HepG2 (cell line): ENCODE measurements around the gene AFF1. TPM values are rescaled to one million over a fixed set of nuclear protein-coding genes. Genes with fewer than 3 reads are reported as not detected.

Source experiments
- ATAC-seq: fragments of 200-7000 bp; cut with Tn5 transposase; 3 replicates; pipeline ENCODE4 v1.9.1; 2020; ENCODE audit warnings: mild to moderate bottlenecking, moderate library complexity
- BruUV-seq: library from RNA; stranded (reverse); fragments of 400-500 nt; replicated peaks from 2 replicates; lab custom pipeline; 2021; lab: Mats Ljungman, UMichigan
- CTCF ChIA-PET: fragments of 300-600 bp; formaldehyde crosslinking; extraction: SDS; loops from one replicate; lab custom pipeline; 2021; ENCODE audit warnings: low total read pairs, inconsistent platforms, low intra/inter-chr PET ratio; lab: Yijun Ruan, JAX
- POLR2A ChIA-PET: fragments of 350-600 bp; sonication (Branson Sonifier 250); formaldehyde crosslinking; loops from one replicate; lab custom pipeline; 2020; ENCODE audit warnings: antibody characterized with exemption, inconsistent platforms; lab: Yijun Ruan, JAX
- DNase-seq: peaks from one replicate; pipeline ENCODE4 v3.0.0-alpha.2; 2015; ENCODE audit warnings: low spot score
- FAIRE-seq: peaks from 3 replicates; lab custom pipeline; 2011; peaks lifted over from hg19 to GRCh38; lab: Jason Lieb, UNC
- H2AFZ ChIP-seq: one replicate; pipeline ENCODE4 v1.6.1; 2011; ENCODE audit warnings: low read length, inconsistent platforms
- H3K27ac ChIP-seq: fragments of 300-600 bp; 3 replicates; pipeline ENCODE4 v1.8.0; 2011; ENCODE audit warnings: mixed run types, mild to moderate bottlenecking, mixed read lengths, low read length, inconsistent platforms; ENCODE audit not compliant: insufficient read depth; ENCODE audit errors: extremely low read length
- H3K27me3 ChIP-seq, 2 experiments: fragments of 200-600 bp in 1 of 2; 2 replicates in 1 of 2; 3 replicates in 1 of 2; pipeline versions ENCODE4 v1.6.0 to v1.8.0; 2011; ENCODE audit warnings: low read length in 2 of 2, mild to moderate bottlenecking in 2 of 2, moderate library complexity in 2 of 2, inconsistent platforms in 1 of 2; ENCODE audit not compliant: insufficient read depth in 2 of 2, control insufficient read depth in 1 of 2
- H3K36me3 ChIP-seq, 2 experiments: fragments of 200-600 bp in 1 of 2; replicated peaks in 1 of 2; 2 replicates in 1 of 2; 3 replicates in 1 of 2; pipeline versions ENCODE4 v1.5.1 to v1.8.0; 2011; ENCODE audit warnings: low read length in 2 of 2, inconsistent platforms in 1 of 2; ENCODE audit not compliant: insufficient read depth in 2 of 2, control insufficient read depth in 1 of 2
- H3K4me1 ChIP-seq: 2 replicates; pipeline ENCODE4 v1.5.1; 2012; ENCODE audit warnings: low read length, inconsistent platforms; ENCODE audit not compliant: insufficient read depth
- H3K4me2 ChIP-seq: 2 replicates; pipeline ENCODE4 v1.6.0; 2011; ENCODE audit warnings: low read depth, low read length, inconsistent platforms
- H3K4me3 ChIP-seq, 3 experiments: fragments of 200-600 bp in 1 of 3; sonication (generic), shearing (Covaris generic) in 1 of 3; replicated peaks in 1 of 3; 2 replicates each; pipeline ENCODE4 v1.5.1; 2011 to 2016; ENCODE audit warnings: low read length in 3 of 3, inconsistent platforms in 2 of 3, low read depth in 2 of 3, mild to moderate bottlenecking in 2 of 3, control low read depth in 1 of 3, mixed read lengths in 1 of 3; ENCODE audit not compliant: insufficient read depth in 1 of 3
- H3K79me2 ChIP-seq: one replicate; pipeline ENCODE4 v1.6.1; 2011; ENCODE audit warnings: low read length, inconsistent platforms; ENCODE audit not compliant: insufficient read depth
- H3K9ac ChIP-seq: 2 replicates; pipeline ENCODE4 v1.6.0; 2011; ENCODE audit warnings: mild to moderate bottlenecking, low read depth, low read length, inconsistent platforms; ENCODE audit not compliant: insufficient read depth
- H3K9me3 ChIP-seq: 2 replicates; pipeline ENCODE4 v1.5.1; 2012; ENCODE audit warnings: mild to moderate bottlenecking, low read length
- H4K20me1 ChIP-seq: 2 replicates; pipeline ENCODE4 v1.6.0; 2011; ENCODE audit warnings: inconsistent platforms, mild to moderate bottlenecking, low read length, moderate library complexity; ENCODE audit not compliant: insufficient read depth
- ARID2 ChIP-seq: sonication (generic); formaldehyde crosslinking; IDR thresholded peaks from 2 replicates; pipeline ENCODE4 v1.8.1; 2022; ENCODE audit warnings: mild to moderate bottlenecking, missing genetic modification reagents, borderline replicate concordance
- BHLHE40 ChIP-seq: IDR thresholded peaks from 2 replicates; pipeline ENCODE4 v1.6.1; 2011; ENCODE audit warnings: low read length, improper control_type of control experiment
- CENPX ChIP-seq: sonication (generic); formaldehyde crosslinking; IDR thresholded peaks from 2 replicates; pipeline ENCODE4 v1.9.0; 2021; ENCODE audit warnings: mild to moderate bottlenecking, missing genetic modification reagents, moderate library complexity
- IRX3 ChIP-seq: sonication (generic); formaldehyde crosslinking; IDR thresholded peaks from 2 replicates; pipeline ENCODE4 v1.8.1; 2023; ENCODE audit warnings: mild to moderate bottlenecking, low read depth, missing genetic modification reagents, borderline replicate concordance
- JDP2 ChIP-seq: sonication (generic); formaldehyde crosslinking; IDR thresholded peaks from 2 replicates; pipeline ENCODE4 v1.8.1; 2022; ENCODE audit warnings: missing genetic modification reagents, borderline replicate concordance
- NCOR1 ChIP-seq: fragments of 200-600 bp; sonication (generic); IDR thresholded peaks from 2 replicates; pipeline ENCODE4 v1.7.0; 2017; ENCODE audit warnings: antibody characterized with exemption, low read length, borderline replicate concordance
- SCMH1 ChIP-seq: sonication (generic); formaldehyde crosslinking; IDR thresholded peaks from 2 replicates; pipeline ENCODE4 v1.9.0; 2021; ENCODE audit warnings: missing genetic modification reagents, mild to moderate bottlenecking, borderline replicate concordance
- SMARCE1 ChIP-seq: fragments of 450-650 bp; IDR thresholded peaks from 2 replicates; pipeline ENCODE4 v1.6.1; 2017; ENCODE audit warnings: borderline replicate concordance
- ZEB1 ChIP-seq: IDR thresholded peaks from 2 replicates; pipeline ENCODE4 v1.6.1; 2012; ENCODE audit warnings: mild to moderate bottlenecking, low read depth, inconsistent platforms; ENCODE audit not compliant: insufficient replicate concordance
- ZNF205 ChIP-seq: IDR thresholded peaks from 2 replicates; pipeline ENCODE4 v1.6.1; 2018; ENCODE audit warnings: missing biosample characterization, missing genetic modification reagents
- ZNF337 ChIP-seq: sonication (generic); formaldehyde crosslinking; IDR thresholded peaks from 2 replicates; pipeline ENCODE4 v1.5.1; 2020; ENCODE audit warnings: missing genetic modification reagents, low read depth, mild to moderate bottlenecking, borderline replicate concordance
- ZNF616 ChIP-seq: sonication (generic); formaldehyde crosslinking; IDR thresholded peaks from 2 replicates; pipeline ENCODE4 v1.5.0; 2020; ENCODE audit warnings: low read depth, mild to moderate bottlenecking, missing genetic modification reagents
- whole genome bisulfite sequencing: methylation state at CpG from one replicate; pipeline ENCODE4 v1.1.6; 2017; ENCODE audit warnings: low lambda C conversion rate; 5-methylcytosine and 5-hydroxymethylcytosine counted together
- in situ Hi-C: cut with HindIII; loops from 2 replicates; pipeline ENCODE4 v1.10.0; 2017; ENCODE audit warnings: low pct_unique_long_range_greater_than_20kb; ENCODE audit not compliant: extremely low pct_ligation_motif_present
- intact Hi-C: fragments of 100-400 bp; cut with micrococcal nuclease; formaldehyde crosslinking; loops from one replicate; pipeline ENCODE4 v1.10.0; 2022; ENCODE audit not compliant: unreplicated experiment
- polyA plus RNA-seq, 8 experiments: library from polyadenylated mRNA; depleted of rRNA in 3 of 8; stranded (reverse) in 7 of 8; unstranded in 1 of 8; fragments of >200 nt; fragmentation: Illumina TruSeq in 4 of 8; extraction: Trizol in 4 of 8; gene quantifications; 2 replicates each; pipeline versions ENCODE4 v1.2.1 to v1.2.3, GENCODE V29; 2011 to 2016; ENCODE audit warnings: low read depth in 4 of 8, missing spikeins in 1 of 8, mixed read lengths in 1 of 8; ENCODE audit not compliant: insufficient read depth in 1 of 8
- total RNA-seq, 5 experiments: library from RNA; depleted of rRNA; stranded (reverse); fragments of >200 nt; fragmentation: Illumina TruSeq; extraction: Trizol; gene quantifications; 2 replicates each; pipeline ENCODE4 v1.2.3, GENCODE V29; 2016; ENCODE audit warnings: low read depth in 1 of 5
- TF ChIP-seq, protein P1 (sequence below): sonication (generic); formaldehyde crosslinking; IDR thresholded peaks from 2 replicates; pipeline ENCODE4 v1.8.0; 2022; ENCODE audit warnings: mild to moderate bottlenecking, missing genetic modification reagents, moderate library complexity
- TF ChIP-seq, protein P2 (sequence below): fragments of 450-650 bp; IDR thresholded peaks from 2 replicates; pipeline ENCODE4 v1.6.1; 2017; ENCODE audit warnings: mild to moderate bottlenecking
- TF ChIP-seq, protein P3 (sequence below): sonication (generic); formaldehyde crosslinking; IDR thresholded peaks from 2 replicates; pipeline ENCODE4 v1.4.0; 2020; ENCODE audit warnings: missing genetic modification reagents, borderline replicate concordance

The AFF1 gene
- total and polyA plus RNA-seq, 2 of the 13 experiments (the other 11 are each of a cell fraction or from before 2014, with no cell fraction given), result 15.5 to 15.9 TPM

DNA sequence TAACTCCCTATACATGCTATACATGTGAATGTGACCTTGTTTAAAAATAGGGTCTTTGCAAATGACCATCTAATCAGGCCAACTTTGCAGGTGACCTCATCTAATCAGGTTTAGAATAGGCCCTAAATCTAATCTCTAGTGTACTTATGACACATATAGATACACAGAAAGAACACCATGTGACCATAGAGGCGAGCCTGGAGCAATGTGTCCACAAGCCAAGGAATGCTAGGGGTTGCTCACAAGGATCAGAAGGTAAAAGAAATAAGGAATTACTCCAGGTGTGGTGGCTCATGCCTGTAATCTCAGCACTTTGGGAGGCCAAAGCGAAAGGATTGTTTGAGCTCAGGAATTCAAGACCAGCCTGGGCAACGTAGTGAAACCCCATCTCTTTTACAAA is 32.9 kb upstream of the AFF1 start:
- intact Hi-C loops, result no loop called here

More for the DNA sequence above, 32.9 kb upstream of the AFF1 start:
- no peaks in the 10 kb centered on the region for H3K79me2 ChIP-seq
- H3K27me3 ChIP-seq, result no peaks in the 10 kb centered on the region
- H3K36me3 ChIP-seq, result no peaks in the 10 kb centered on the region; a peak in 1 of 5 replicates
- in situ Hi-C loops, result no loop called here
- ATAC-seq, result no peak
- ChIA-PET CTCF (no interaction called here), POLR2A (no interaction called here)
- DNase-seq, result no peak
- no peak overlapping the region for H3K4me3 ChIP-seq
- no peak overlapping the region for H3K9ac ChIP-seq
- FAIRE-seq, result no peak
- no peak overlapping the region for H3K4me2 ChIP-seq
- H3K27ac ChIP-seq, result no peak overlapping the region
- no peak for TF ChIP-seq ZEB1
- TF ChIP-seq, protein P1, sequence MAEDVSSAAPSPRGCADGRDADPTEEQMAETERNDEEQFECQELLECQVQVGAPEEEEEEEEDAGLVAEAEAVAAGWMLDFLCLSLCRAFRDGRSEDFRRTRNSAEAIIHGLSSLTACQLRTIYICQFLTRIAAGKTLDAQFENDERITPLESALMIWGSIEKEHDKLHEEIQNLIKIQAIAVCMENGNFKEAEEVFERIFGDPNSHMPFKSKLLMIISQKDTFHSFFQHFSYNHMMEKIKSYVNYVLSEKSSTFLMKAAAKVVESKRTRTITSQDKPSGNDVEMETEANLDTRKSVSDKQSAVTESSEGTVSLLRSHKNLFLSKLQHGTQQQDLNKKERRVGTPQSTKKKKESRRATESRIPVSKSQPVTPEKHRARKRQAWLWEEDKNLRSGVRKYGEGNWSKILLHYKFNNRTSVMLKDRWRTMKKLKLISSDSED, result no peak
- TF ChIP-seq ZNF205 (CRISPR knock-in tag), result no peak
- TF ChIP-seq SCMH1, result no peak
- TF ChIP-seq, protein P2, sequence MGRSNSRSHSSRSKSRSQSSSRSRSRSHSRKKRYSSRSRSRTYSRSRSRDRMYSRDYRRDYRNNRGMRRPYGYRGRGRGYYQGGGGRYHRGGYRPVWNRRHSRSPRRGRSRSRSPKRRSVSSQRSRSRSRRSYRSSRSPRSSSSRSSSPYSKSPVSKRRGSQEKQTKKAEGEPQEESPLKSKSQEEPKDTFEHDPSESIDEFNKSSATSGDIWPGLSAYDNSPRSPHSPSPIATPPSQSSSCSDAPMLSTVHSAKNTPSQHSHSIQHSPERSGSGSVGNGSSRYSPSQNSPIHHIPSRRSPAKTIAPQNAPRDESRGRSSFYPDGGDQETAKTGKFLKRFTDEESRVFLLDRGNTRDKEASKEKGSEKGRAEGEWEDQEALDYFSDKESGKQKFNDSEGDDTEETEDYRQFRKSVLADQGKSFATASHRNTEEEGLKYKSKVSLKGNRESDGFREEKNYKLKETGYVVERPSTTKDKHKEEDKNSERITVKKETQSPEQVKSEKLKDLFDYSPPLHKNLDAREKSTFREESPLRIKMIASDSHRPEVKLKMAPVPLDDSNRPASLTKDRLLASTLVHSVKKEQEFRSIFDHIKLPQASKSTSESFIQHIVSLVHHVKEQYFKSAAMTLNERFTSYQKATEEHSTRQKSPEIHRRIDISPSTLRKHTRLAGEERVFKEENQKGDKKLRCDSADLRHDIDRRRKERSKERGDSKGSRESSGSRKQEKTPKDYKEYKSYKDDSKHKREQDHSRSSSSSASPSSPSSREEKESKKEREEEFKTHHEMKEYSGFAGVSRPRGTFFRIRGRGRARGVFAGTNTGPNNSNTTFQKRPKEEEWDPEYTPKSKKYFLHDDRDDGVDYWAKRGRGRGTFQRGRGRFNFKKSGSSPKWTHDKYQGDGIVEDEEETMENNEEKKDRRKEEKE, result no peak
- TF ChIP-seq, protein P3, sequence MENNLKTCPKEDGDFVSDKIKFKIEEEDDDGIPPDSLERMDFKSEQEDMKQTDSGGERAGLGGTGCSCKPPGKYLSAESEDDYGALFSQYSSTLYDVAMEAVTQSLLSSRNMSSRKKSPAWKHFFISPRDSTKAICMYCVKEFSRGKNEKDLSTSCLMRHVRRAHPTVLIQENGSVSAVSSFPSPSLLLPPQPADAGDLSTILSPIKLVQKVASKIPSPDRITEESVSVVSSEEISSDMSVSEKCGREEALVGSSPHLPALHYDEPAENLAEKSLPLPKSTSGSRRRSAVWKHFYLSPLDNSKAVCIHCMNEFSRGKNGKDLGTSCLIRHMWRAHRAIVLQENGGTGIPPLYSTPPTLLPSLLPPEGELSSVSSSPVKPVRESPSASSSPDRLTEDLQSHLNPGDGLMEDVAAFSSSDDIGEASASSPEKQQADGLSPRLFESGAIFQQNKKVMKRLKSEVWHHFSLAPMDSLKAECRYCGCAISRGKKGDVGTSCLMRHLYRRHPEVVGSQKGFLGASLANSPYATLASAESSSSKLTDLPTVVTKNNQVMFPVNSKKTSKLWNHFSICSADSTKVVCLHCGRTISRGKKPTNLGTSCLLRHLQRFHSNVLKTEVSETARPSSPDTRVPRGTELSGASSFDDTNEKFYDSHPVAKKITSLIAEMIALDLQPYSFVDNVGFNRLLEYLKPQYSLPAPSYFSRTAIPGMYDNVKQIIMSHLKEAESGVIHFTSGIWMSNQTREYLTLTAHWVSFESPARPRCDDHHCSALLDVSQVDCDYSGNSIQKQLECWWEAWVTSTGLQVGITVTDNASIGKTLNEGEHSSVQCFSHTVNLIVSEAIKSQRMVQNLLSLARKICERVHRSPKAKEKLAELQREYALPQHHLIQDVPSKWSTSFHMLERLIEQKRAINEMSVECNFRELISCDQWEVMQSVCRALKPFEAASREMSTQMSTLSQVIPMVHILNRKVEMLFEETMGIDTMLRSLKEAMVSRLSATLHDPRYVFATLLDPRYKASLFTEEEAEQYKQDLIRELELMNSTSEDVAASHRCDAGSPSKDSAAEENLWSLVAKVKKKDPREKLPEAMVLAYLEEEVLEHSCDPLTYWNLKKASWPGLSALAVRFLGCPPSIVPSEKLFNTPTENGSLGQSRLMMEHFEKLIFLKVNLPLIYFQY (CRISPR knock-in tag), result no peak
- no peak for TF ChIP-seq BHLHE40
- no peak for TF ChIP-seq NCOR1
- TF ChIP-seq ZNF616 (CRISPR knock-in tag), result no peak
- TF ChIP-seq SMARCE1, result no peak
- TF ChIP-seq IRX3 (CRISPR knock-in tag), result no peak
- TF ChIP-seq ZNF337, result no peak
- no peak for TF ChIP-seq ARID2
- TF ChIP-seq CENPX (CRISPR knock-in tag), result no peak
- no peak for TF ChIP-seq JDP2 (CRISPR knock-in tag)
- no peaks in the 10 kb centered on the region for H3K9me3 ChIP-seq
- no peaks in the 10 kb centered on the region for H4K20me1 ChIP-seq
- WGBS, result 87% methylated on average over 3 of the region's 3 CpGs
- BruUV-seq, result no TSS peak
- no peak overlapping the region for H2AFZ ChIP-seq
- H3K4me1 ChIP-seq, result no peaks in the 10 kb centered on the region
